ENCODE measurements around the gene GPSM1.
"Not testable (repeated sequence)": the region's sequence is repeated elsewhere in the genome, so short reads cannot be mapped to it uniquely, and the experiment has no call there.

GPSM1 gene

GRCh38 chr9:136319955-136320354 is 7.4 kb upstream of the GPSM1 start:
- not testable (repeated sequence) for DNase-seq

GRCh38 chr9:136320972-136321371 is 6.4 kb upstream of the GPSM1 start:
- DNase-seq, result not testable (repeated sequence)

GRCh38 chr9:136321561-136321960 is 5.8 kb upstream of the GPSM1 start:
- DNase-seq, result no peak

- no peak for DNase-seq
These were observed 4.5 kb upstream of the GPSM1 start for GRCh38 chr9:136322756-136323330.

- no peak for DNase-seq
These were observed 4.0 kb upstream of the GPSM1 start for GRCh38 chr9:136323371-136323789.

- DNase-seq, result no peak
These were observed 2.6 kb upstream of the GPSM1 start for GRCh38 chr9:136324501-136325300.

- no peak for DNase-seq
These were observed 2.0 kb upstream of the GPSM1 start for GRCh38 chr9:136325358-136325757.

GRCh38 chr9:136326061-136326760 is 1.1 kb upstream of the GPSM1 start:
- DNase-seq, result no peak

- DNase-seq, result no peak
These were observed 507 bp upstream of the GPSM1 start for GRCh38 chr9:136326761-136327303.

GRCh38 chr9:136328011-136328621 is 777 bp downstream of the GPSM1 start:
- no peak for DNase-seq

- no peak for DNase-seq
These were observed 1.3 kb downstream of the GPSM1 start for GRCh38 chr9:136328622-136329041.

GRCh38 chr9:136329211-136329627 is 1.9 kb downstream of the GPSM1 start:
- no peak for DNase-seq

- no peak for DNase-seq
These were observed 2.5 kb downstream of the GPSM1 start for GRCh38 chr9:136329636-136330405.

GRCh38 chr9:136330406-136330990 is 3.2 kb downstream of the GPSM1 start:
- DNase-seq, result no peak

GRCh38 chr9:136331030-136331429 is 3.7 kb downstream of the GPSM1 start:
- no peak for DNase-seq

- DNase-seq, result no peak
These were observed 4.5 kb downstream of the GPSM1 start for GRCh38 chr9:136331556-136332481.

GRCh38 chr9:136332482-136332983 is 5.2 kb downstream of the GPSM1 start:
- no peak for DNase-seq

- DNase-seq, result no peak
These were observed 5.7 kb downstream of the GPSM1 start for GRCh38 chr9:136333045-136333444.

- no peak for DNase-seq
These were observed 6.1 kb downstream of the GPSM1 start for GRCh38 chr9:136333486-136333885.

- DNase-seq, result no peak
These were observed 7.2 kb downstream of the GPSM1 start for GRCh38 chr9:136334541-136334940.
